Activated CD4-positive, alpha-beta T cell treated with anti-CD3 and anti-CD28 coated beads for 36 hours (primary cell): ENCODE measurements around the gene PTPN14. TPM values are rescaled to one million over a fixed set of nuclear protein-coding genes. Genes with fewer than 3 reads are reported as not detected.
A peak's percentile ranks its signal among the peaks of the same experiment; 100 is the strongest.
"Not testable (repeated sequence)": the region's sequence is repeated elsewhere in the genome, so short reads cannot be mapped to it uniquely, and the experiment has no call there.

Experiments used
- ATAC-seq: fragments of 200-7000 bp; cut with Tn5 transposase; one replicate; pipeline ENCODE4 v1.10.0; 2021; ENCODE audit warnings: mild to moderate bottlenecking, moderate library complexity
- CTCF ChIA-PET: fragments of 350-600 bp; sonication (Branson Sonifier 250); formaldehyde crosslinking; loops from one replicate; lab custom pipeline; 2021; ENCODE audit warnings: antibody characterized with exemption; lab: Charles Lee
- POLR2A ChIA-PET: fragments of 350-600 bp; sonication (Branson Sonifier 250); formaldehyde crosslinking; loops from one replicate; lab custom pipeline; 2021; ENCODE audit warnings: antibody characterized with exemption, inconsistent platforms; lab: Charles Lee
- DNase-seq: peaks from one replicate; pipeline ENCODE4 v3.0.0-alpha.2; 2020
- H3K27ac Mint-ChIP-seq: one replicate; pipeline ENCODE4 v1.8.0; 2021; ENCODE audit warnings: mixed read lengths
- H3K27me3 Mint-ChIP-seq: one replicate; pipeline ENCODE4 v1.8.0; 2021; ENCODE audit warnings: mixed read lengths
- H3K36me3 Mint-ChIP-seq: one replicate; pipeline ENCODE4 v1.8.0; 2021; ENCODE audit warnings: low read depth, mixed read lengths
- H3K4me1 Mint-ChIP-seq: one replicate; pipeline ENCODE4 v1.8.0; 2021; ENCODE audit warnings: mixed read lengths
- H3K4me3 Mint-ChIP-seq: one replicate; pipeline ENCODE4 v1.8.0; 2021; ENCODE audit warnings: mild to moderate bottlenecking, moderate library complexity, mixed read lengths
- H3K9me3 Mint-ChIP-seq: one replicate; pipeline ENCODE4 v1.8.0; 2021; ENCODE audit warnings: low read depth, mixed read lengths
- intact Hi-C, 2 experiments: fragments of 100-400 bp; cut with DNase I in 1 of 2; cut with micrococcal nuclease in 1 of 2; formaldehyde crosslinking; loops; one replicate each; pipeline versions ENCODE4 v1.14.2 to v1.15.1; 2022 to 2024; cut with DNase I, micrococcal nuclease
- total RNA-seq, 2 experiments: library from RNA; stranded (reverse); gene quantifications; one replicate each; pipeline ENCODE4 v1.2.3, GENCODE V29; 2021

PTPN14 gene
- total RNA-seq, 2 experiments from 2014 or later: 4.1 to 4.3 TPM

GRCh38 chr1:214403431-214403830 lies 148.0 kb downstream of the PTPN14 start:
- H3K27me3 Mint-ChIP-seq: peaks cover 3% of the 10 kb centered on the region
- H3K27ac Mint-ChIP-seq: no peak overlapping the region
- no peak for DNase-seq
- H3K4me1 Mint-ChIP-seq: peaks cover 12% of the 10 kb centered on the region
- no peaks in the 10 kb centered on the region for H3K36me3 Mint-ChIP-seq
- intact Hi-C loops: no loop called here
- CTCF ChIA-PET: interaction anchor here (0.6 to 1.2 kb wide), 5 partner anchors 10 to 822 kb away, joined by 3 to 5 read pairs (median 3); no protein-coding TSS in a partner anchor
- POLR2A ChIA-PET: interaction anchor here (0.6 kb wide), 1 partner anchor 13 kb away, joined by 5 read pairs; no protein-coding TSS in a partner anchor
- no peak overlapping the region for H3K4me3 Mint-ChIP-seq
- H3K9me3 Mint-ChIP-seq: no peaks in the 10 kb centered on the region
- ATAC-seq: no peak

- Mint-ChIP-seq H3K27ac (peak overlapping the region; percentile 20), H3K4me3 (no peak overlapping the region), H3K4me1 (peaks cover 16% of the 10 kb centered on the region), H3K27me3 (peaks cover 7% of the 10 kb centered on the region), H3K36me3 (no peaks in the 10 kb centered on the region), H3K9me3 (no peaks in the 10 kb centered on the region)
- intact Hi-C loops: no loop called here
- ChIA-PET CTCF (interaction anchor here (0.6 to 1.2 kb wide), 3 partner anchors 11 to 821 kb away, joined by 3 to 5 read pairs (median 5); no protein-coding TSS in a partner anchor), POLR2A (no interaction called here)
- no peak for ATAC-seq
- no peak for DNase-seq
These were observed 148.8 kb downstream of the PTPN14 start for GRCh38 chr1:214402613-214403083.

DNA sequence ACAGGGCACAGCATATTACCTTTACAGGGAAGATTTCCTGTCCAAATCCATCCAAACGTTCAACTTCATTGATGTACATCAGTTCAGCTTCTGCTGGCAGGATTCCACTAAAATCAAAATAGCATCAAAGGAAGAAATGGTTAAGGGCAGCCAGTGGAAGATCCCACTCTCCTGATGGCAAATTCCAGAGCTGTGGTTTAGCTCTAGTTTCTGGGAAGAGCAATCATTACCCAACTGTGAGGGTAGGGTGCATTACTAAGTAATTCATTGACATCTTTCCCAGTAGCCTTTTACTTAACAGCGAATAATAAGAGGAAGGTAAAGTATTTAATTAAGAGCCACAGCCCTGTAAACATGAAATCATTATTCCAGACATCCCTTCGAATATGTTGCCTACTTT lies 149.7 kb downstream of the PTPN14 start:
- Mint-ChIP-seq H3K27me3 (peaks cover 7% of the 10 kb centered on the region), H3K27ac (no peak overlapping the region), H3K36me3 (no peaks in the 10 kb centered on the region), H3K4me1 (peaks cover 26% of the 10 kb centered on the region), H3K9me3 (no peaks in the 10 kb centered on the region), H3K4me3 (no peak overlapping the region)
- CTCF ChIA-PET: no interaction called here
- no peak for ATAC-seq
- intact Hi-C loops: no loop called here
- DNase-seq: no peak
- POLR2A ChIA-PET: no interaction called here

DNA sequence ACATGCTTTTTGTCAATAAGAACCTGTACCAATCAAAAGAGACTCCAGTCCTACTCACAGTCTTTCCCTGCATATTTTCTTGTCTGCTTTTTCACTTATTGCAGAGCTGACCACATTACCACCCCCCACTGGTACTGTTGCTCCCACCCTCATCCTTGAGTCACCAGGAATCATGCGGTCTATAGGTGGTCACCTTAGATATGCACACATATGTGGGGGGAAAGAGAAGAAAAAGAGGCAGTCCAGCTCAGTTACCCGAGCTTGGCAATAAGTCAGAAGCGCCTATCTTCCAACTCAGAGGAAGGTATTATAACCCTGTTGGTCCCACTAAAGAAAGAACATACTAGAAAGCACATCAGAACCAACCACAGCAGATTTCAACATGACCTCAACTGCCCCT lies 151.3 kb downstream of the PTPN14 start:
- ChIA-PET CTCF (no interaction called here), POLR2A (interaction anchor here (0.6 kb wide), 1 partner anchor 284 kb away, joined by 4 read pairs; no protein-coding TSS in a partner anchor)

GRCh38 chr1:214398490-214398889 lies 152.9 kb downstream of the PTPN14 start:
- ChIA-PET POLR2A (no interaction called here), CTCF (no interaction called here)
- DNase-seq (no peak), ATAC-seq (no peak)
- Mint-ChIP-seq H3K27me3 (peaks cover 7% of the 10 kb centered on the region), H3K27ac (no peak overlapping the region), H3K4me3 (no peak overlapping the region), H3K9me3 (no peaks in the 10 kb centered on the region), H3K4me1 (peaks cover 18% of the 10 kb centered on the region), H3K36me3 (no peaks in the 10 kb centered on the region)
- intact Hi-C loops: no loop called here

More for the DNA sequence above, 151.3 kb downstream of the PTPN14 start:
- H3K27ac Mint-ChIP-seq: no peak overlapping the region
- DNase-seq (no peak), ATAC-seq (no peak)
- H3K27me3 Mint-ChIP-seq: peaks cover 7% of the 10 kb centered on the region
- no peak overlapping the region for H3K4me3 Mint-ChIP-seq
- no peaks in the 10 kb centered on the region for H3K36me3 Mint-ChIP-seq
- peaks cover 30% of the 10 kb centered on the region for H3K4me1 Mint-ChIP-seq
- H3K9me3 Mint-ChIP-seq: no peaks in the 10 kb centered on the region
- intact Hi-C loops: no loop called here

DNA sequence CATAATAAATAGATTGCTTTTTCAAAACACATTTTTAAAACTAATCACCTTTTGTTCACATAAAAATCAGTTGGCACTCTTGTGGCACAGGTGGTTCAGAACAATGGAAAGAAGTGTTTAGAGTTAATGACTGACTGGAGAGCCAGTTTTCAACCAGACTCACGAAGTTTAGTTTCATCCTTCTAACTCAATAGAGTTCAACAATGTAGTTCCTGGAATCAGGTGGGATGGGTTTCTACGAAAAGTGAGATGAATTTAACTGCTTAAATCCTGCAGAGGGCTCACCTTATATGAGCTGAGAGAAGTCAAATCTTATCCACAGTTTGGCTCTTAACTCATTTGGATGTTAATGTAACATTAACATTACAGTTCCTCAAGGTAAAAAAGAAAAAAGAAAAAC lies 153.9 kb downstream of the PTPN14 start:
- CTCF ChIA-PET: interaction anchor here (1.1 kb wide), 1 partner anchor 9 kb away, joined by 4 read pairs; no protein-coding TSS in a partner anchor
- Mint-ChIP-seq H3K4me3 (no peak overlapping the region), H3K27me3 (peaks cover 7% of the 10 kb centered on the region), H3K4me1 (peaks cover 18% of the 10 kb centered on the region), H3K27ac (no peak overlapping the region), H3K9me3 (no peaks in the 10 kb centered on the region), H3K36me3 (no peaks in the 10 kb centered on the region)
- ATAC-seq: peak; percentile 53
- POLR2A ChIA-PET: no interaction called here
- no peak for DNase-seq
- intact Hi-C loops: no loop called here

- no peaks in the 10 kb centered on the region for H3K36me3 Mint-ChIP-seq
- intact Hi-C loops: no loop called here
- H3K27me3 Mint-ChIP-seq: peaks cover 7% of the 10 kb centered on the region
- H3K4me3 Mint-ChIP-seq: no peak overlapping the region
- ATAC-seq (no peak), DNase-seq (no peak)
- no peak overlapping the region for H3K27ac Mint-ChIP-seq
- H3K4me1 Mint-ChIP-seq: peaks cover 18% of the 10 kb centered on the region
- ChIA-PET CTCF (interaction anchor here (1.1 kb wide), 2 partner anchors 10 to 22 kb away, joined by 4 to 5 read pairs; no protein-coding TSS in a partner anchor), POLR2A (no interaction called here)
- no peaks in the 10 kb centered on the region for H3K9me3 Mint-ChIP-seq
These were observed 155.1 kb downstream of the PTPN14 start for GRCh38 chr1:214396330-214396729.

GRCh38 chr1:214394569-214394968 lies 156.8 kb downstream of the PTPN14 start:
- CTCF ChIA-PET: interaction anchor here (0.7 kb wide), 1 partner anchor 191 kb away, joined by 4 read pairs; no protein-coding TSS in a partner anchor
- H3K9me3 Mint-ChIP-seq, intact Hi-C loops, H3K27me3 Mint-ChIP-seq, ATAC-seq, H3K36me3 Mint-ChIP-seq, H3K27ac Mint-ChIP-seq, H3K4me3 Mint-ChIP-seq, DNase-seq, POLR2A ChIA-PET: not testable (repeated sequence)
- H3K4me1 Mint-ChIP-seq: peaks cover 18% of the 10 kb centered on the region

- ATAC-seq (no peak), DNase-seq (no peak)
- intact Hi-C loops: no loop called here
- no peak overlapping the region for H3K27ac Mint-ChIP-seq
- H3K9me3 Mint-ChIP-seq: no peaks in the 10 kb centered on the region
- no peaks in the 10 kb centered on the region for H3K36me3 Mint-ChIP-seq
- no peak overlapping the region for H3K4me3 Mint-ChIP-seq
- peaks cover 4% of the 10 kb centered on the region for H3K27me3 Mint-ChIP-seq
- ChIA-PET CTCF (no interaction called here), POLR2A (no interaction called here)
- peaks cover 21% of the 10 kb centered on the region for H3K4me1 Mint-ChIP-seq
These were observed 158.3 kb downstream of the PTPN14 start for GRCh38 chr1:214393086-214393485.

DNA sequence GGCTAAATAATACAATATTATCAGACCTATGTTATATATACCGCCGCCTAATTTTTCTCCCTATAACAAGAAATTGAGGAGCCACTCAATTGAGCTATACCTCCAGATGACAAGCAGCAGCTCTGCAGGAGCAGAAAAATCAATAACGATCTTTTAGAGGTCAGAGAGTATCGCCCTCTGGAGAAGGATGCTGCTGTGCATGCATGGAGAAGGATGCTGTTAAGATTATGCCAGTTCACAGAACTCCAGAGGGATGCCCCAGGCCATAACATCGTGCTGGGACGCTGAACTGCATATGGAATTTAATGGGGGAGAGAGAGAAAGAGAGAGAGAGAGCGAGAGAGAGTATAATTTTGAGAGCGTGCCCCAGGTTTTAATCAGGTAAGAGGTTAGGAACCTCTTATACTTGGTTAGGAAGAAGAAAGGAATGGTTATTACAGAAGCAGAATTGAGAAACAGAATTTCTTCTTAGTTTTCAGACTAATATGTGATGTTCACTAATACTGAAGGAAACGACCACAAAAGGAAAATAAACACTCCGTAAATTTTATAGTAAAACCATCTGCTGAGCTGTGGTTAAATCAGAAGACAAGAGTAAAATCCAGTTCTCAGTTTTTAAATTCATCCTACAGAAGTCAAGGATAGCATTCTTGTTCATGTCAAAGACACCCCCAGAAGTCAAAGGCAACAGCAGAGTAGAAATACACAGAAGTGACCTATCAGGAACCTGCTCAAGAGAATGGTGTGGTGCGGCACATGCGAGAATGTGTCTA lies 159.3 kb downstream of the PTPN14 start:
- no peaks in the 10 kb centered on the region for H3K36me3 Mint-ChIP-seq
- CTCF ChIA-PET: interaction anchor here (0.6 to 1.1 kb wide), 3 partner anchors 59 to 142 kb away, joined by 3 read pairs; no protein-coding TSS in a partner anchor
- ATAC-seq (no peak), DNase-seq (no peak)
- no peaks in the 10 kb centered on the region for H3K27me3 Mint-ChIP-seq
- peaks cover 11% of the 10 kb centered on the region for H3K4me1 Mint-ChIP-seq
- no peak overlapping the region for H3K4me3 Mint-ChIP-seq
- intact Hi-C loops: no loop called here
- no peak overlapping the region for H3K27ac Mint-ChIP-seq
- no peaks in the 10 kb centered on the region for H3K9me3 Mint-ChIP-seq
- POLR2A ChIA-PET: no interaction called here

DNA sequence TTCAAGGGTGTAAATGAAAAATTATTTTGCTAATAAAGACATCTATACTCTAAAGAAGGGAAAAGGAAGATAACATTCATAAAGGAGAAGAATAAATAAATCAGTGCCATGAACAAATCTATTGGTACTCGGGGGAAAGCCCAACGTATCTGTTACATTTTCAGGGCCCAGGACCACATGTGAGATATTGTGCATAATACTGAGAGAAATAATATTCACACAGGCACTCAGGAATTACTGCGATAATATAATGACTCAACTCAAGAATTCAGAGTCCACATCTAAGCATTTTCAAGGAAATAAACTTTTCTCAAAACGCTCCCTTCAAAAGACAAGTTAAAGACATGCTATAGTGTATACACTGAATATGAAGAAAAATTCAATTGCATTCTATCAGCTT lies 161.7 kb downstream of the PTPN14 start:
- Mint-ChIP-seq H3K27me3 (no peaks in the 10 kb centered on the region), H3K36me3 (no peaks in the 10 kb centered on the region), H3K27ac (no peak overlapping the region), H3K4me3 (no peak overlapping the region), H3K4me1 (peaks cover 6% of the 10 kb centered on the region), H3K9me3 (no peaks in the 10 kb centered on the region)
- ATAC-seq (no peak), DNase-seq (no peak)
- intact Hi-C loops: loop anchor here in 1 of 2 experiments (2.0 kb wide), 1 partner anchor 195 kb away; no protein-coding TSS in a partner anchor
- CTCF ChIA-PET: interaction anchor here (0.6 to 2.9 kb wide), 5 partner anchors 15 to 143 kb away, joined by 3 to 12 read pairs (median 3); no protein-coding TSS in a partner anchor
- POLR2A ChIA-PET: no interaction called here
